Endothelial cell of umbilical vein (primary cell): ENCODE data around the gene MAML3.

ENCODE experiments used
- EZH2 ChIP-seq: IDR thresholded peaks from 2 replicates; pipeline ENCODE4 v1.6.1; 2012; ENCODE audit warnings: borderline replicate concordance, low read depth, mild to moderate bottlenecking, moderate library complexity, low read length, inconsistent platforms; ENCODE audit not compliant: severe bottlenecking
- GATA2 ChIP-seq: IDR thresholded peaks from 2 replicates; pipeline ENCODE4 v1.7.0; 2011; ENCODE audit warnings: low read depth, mild to moderate bottlenecking, moderate library complexity, mixed read lengths, low read length; ENCODE audit not compliant: insufficient read length, insufficient read depth
- JUN ChIP-seq: IDR thresholded peaks from 2 replicates; pipeline ENCODE4 v1.6.1; 2011; ENCODE audit warnings: borderline replicate concordance, low read depth; ENCODE audit not compliant: insufficient read length, insufficient read depth
- MYC ChIP-seq: IDR thresholded peaks from one replicate; pipeline ENCODE4 v1.6.1; 2011; ENCODE audit warnings: mild to moderate bottlenecking, low read depth, low read length
- POLR2A ChIP-seq: IDR thresholded peaks from 2 replicates; pipeline ENCODE4 v1.6.1; 2012; ENCODE audit warnings: low read depth, mild to moderate bottlenecking, control low read depth, low read length
- POLR2AphosphoS5 ChIP-seq: IDR thresholded peaks from 2 replicates; pipeline ENCODE4 v1.6.1; 2012; ENCODE audit warnings: low read depth, mild to moderate bottlenecking, control low read depth, low read length, moderate library complexity; ENCODE audit not compliant: insufficient read depth
- TF ChIP-seq, protein P1 (sequence below), 2 donors: IDR thresholded peaks; 1 replicate in 1 of 2; 2 replicates in 1 of 2; pipeline ENCODE4 v1.5.1; 2011; ENCODE audit warnings: low read length in 2 of 2, mild to moderate bottlenecking in 2 of 2, moderate library complexity in 2 of 2, control low read depth in 1 of 2, inconsistent platforms in 1 of 2, low read depth in 1 of 2; ENCODE audit not compliant: insufficient read depth in 1 of 2; ENCODE audit errors: extremely low read depth in 1 of 2
- TF ChIP-seq, protein P2 (sequence below): IDR thresholded peaks from 2 replicates; pipeline ENCODE4 v1.6.1; 2011; ENCODE audit not compliant: insufficient read depth, insufficient read length

DNA sequence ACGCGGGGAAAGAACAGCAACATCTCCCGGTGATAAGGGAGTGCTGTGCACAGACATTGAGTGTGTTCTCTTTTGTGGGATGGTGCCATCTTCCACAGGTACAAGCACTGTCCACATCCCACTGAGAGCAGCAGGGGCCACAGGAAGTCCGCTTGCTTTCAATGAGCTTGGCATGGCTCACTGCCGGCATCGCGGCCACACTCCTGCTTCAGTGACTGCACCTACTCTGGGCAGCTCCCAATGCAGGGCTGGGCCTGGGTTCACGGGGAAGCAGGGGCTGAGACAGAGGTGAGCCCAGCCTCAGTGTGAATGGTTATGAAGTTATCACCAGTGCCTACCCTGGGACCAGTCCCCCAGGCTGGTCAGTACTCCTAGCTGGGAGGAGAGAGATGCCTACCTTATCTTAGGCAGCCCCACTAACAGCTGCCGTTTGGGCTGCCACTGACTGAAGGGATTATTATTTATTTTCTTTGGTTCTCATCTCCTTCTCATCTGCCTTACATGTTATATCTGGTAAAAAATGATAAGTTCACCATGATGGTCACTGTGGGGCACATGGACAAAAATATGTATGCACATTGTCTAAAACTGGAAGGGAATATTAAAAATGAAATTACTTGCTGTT lies 389.2 kb downstream of the MAML3 start:
- TF ChIP-seq, protein P1, sequence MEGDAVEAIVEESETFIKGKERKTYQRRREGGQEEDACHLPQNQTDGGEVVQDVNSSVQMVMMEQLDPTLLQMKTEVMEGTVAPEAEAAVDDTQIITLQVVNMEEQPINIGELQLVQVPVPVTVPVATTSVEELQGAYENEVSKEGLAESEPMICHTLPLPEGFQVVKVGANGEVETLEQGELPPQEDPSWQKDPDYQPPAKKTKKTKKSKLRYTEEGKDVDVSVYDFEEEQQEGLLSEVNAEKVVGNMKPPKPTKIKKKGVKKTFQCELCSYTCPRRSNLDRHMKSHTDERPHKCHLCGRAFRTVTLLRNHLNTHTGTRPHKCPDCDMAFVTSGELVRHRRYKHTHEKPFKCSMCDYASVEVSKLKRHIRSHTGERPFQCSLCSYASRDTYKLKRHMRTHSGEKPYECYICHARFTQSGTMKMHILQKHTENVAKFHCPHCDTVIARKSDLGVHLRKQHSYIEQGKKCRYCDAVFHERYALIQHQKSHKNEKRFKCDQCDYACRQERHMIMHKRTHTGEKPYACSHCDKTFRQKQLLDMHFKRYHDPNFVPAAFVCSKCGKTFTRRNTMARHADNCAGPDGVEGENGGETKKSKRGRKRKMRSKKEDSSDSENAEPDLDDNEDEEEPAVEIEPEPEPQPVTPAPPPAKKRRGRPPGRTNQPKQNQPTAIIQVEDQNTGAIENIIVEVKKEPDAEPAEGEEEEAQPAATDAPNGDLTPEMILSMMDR (IDR thresholded peaks at IDR 0.05; ENCODE audit: extremely low read depth in 1 of 2, insufficient read depth in 1 of 2, low read depth in 1 of 2, low read length in 2 of 2), result no peak
- no peak for TF ChIP-seq POLR2A
- TF ChIP-seq JUN, result no peak
- TF ChIP-seq MYC, result no peak
- TF ChIP-seq EZH2, result no peak
- no peak for TF ChIP-seq POLR2AphosphoS5
- no peak for TF ChIP-seq GATA2
- TF ChIP-seq, protein P2, sequence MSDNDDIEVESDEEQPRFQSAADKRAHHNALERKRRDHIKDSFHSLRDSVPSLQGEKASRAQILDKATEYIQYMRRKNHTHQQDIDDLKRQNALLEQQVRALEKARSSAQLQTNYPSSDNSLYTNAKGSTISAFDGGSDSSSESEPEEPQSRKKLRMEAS, result no peak
